HG02870 (cell line): ENCODE measurements around the gene CSN1S1.

Source experiments
- ATAC-seq: cut with Tn5 transposase; IDR thresholded peaks from one replicate; pipeline ENCODE4 v1.9.1; 2021; ENCODE audit warnings: mild to moderate bottlenecking, moderate library complexity; ENCODE audit not compliant: unreplicated experiment

Gene CSN1S1

GRCh38 chr4:69986663-69987062 lies 55.8 kb downstream of the CSN1S1 start:
- no peak for ATAC-seq

- ATAC-seq, result no peak
These were observed 60.1 kb downstream of the CSN1S1 start for GRCh38 chr4:69991016-69991415.

- no peak for ATAC-seq
These were observed 63.9 kb downstream of the CSN1S1 start for GRCh38 chr4:69994782-69995181.

- ATAC-seq, result no peak
These were observed 64.7 kb downstream of the CSN1S1 start, which contains the start of gene STATH for GRCh38 chr4:69995526-69996016. Gene STATH, plus strand, starts transcription at chr4:69995966. Its CDS starts 2,472 bp downstream, at chr4:69998438.
